Measurements from ENCODE around the gene PHYHIPL.

The PHYHIPL gene

DNA sequence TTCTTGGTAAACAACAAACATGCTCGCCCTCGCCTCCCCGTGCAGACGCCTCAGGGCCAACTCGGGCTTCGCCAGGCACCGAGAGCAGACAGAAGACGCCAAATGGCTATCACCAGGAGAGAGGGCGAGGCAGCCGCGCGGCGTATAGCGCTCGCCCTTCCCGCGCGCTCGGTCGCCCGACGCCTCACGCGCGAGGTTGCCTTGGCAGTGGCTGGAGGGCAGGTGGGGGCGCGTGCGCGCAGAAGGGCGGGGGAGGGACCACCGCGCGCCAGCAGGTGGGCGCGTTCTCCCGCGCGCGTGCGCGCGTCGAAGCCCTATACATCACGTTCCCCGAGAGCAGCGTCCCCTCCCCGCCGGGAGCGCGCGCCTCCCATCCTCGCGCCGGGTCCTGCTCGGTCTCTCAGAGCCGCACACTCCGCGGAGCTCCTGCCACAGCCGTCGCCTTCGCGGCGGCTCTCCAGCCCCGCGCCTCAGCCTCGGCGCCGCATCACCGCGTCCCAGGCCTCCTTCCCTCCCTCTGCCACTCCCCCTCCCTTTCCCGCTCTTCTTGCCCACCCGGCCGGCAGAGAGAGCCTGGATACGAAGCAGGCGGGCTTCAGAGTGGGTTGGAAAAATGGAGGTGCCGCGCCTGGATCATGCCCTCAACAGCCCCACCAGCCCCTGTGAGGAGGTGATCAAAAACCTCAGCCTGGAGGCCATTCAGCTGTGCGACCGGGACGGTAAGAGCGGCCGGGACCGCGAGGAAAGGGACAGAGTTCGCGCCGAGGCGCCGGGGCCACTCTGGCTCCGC, at the start of gene PHYHIPL:
Gene PHYHIPL, plus strand, starts transcription at position 403 of the 790 bp plus-strand sequence. Its CDS starts 211 bp downstream, at position 614.
- no peak for DNase-seq (ENCODE audit: extremely low read depth in 1 of 2, low read depth in 1 of 2)

GRCh38 chr10:59126991-59127390, 49.5 kb upstream of the PHYHIPL start:
- DNase-seq (ENCODE audit: extremely low read depth in 1 of 2, low read depth in 1 of 2) = no peak

- no peak for DNase-seq (ENCODE audit: extremely low read depth in 1 of 2, low read depth in 1 of 2)
Observed at GRCh38 chr10:59127991-59128390, 48.5 kb upstream of the PHYHIPL start.

GRCh38 chr10:59129867-59130266, 46.6 kb upstream of the PHYHIPL start:
- no peak for DNase-seq (ENCODE audit: extremely low read depth in 1 of 2, low read depth in 1 of 2)

DNA sequence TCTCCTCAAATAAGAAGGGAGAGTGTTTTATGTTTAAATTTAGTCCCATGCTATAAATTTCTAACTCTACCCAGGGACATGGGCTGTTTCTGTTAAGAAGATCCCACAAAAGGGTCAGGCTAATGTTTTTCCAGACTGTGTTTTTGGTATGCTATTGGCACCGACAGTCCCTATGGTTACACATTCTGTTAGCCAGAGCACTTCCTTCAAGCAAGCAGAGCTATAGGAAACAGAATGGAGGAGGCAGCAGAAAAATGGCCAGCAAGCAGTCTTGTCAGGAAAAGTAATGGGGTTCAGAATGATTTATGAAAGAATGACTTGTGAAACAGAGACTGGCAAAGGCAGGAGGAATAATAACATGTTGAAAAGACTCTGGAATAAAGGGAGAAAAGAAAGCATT, 44.8 kb upstream of the PHYHIPL start:
- no peak for DNase-seq (ENCODE audit: extremely low read depth in 1 of 2, low read depth in 1 of 2)

DNA sequence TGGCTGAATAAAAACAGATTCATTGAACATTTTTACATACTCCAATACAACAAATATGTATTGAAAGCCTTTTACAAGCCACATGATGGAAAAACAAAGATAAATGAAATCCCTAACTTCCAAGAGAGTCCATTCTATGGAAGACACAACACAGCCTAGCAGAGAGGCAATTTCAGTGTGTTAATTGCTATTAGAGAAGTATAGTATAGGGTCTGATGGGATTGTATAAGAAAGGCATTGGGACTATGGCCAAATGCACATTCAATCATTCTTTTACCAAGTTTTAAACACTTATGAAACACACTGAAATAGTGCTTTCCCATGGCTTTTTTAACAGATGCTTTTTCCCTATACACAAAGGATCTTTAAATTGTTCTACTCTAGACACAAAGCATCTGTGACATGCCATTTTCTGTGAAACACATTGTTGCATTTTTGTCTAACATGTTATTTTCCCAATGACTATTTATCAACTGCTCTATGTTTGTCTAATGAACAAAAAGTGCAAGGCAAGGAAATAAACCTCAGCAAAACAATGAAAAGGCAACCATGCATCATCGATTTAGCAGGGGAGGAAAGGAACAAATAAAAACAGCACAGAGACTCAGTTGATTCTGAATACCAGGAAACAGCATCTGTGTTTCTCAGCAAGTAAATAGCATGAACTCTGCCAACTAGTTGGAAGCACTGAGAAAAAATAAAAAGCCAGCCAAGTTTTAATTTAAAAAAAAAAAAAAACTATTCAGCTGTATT, 42.4 kb upstream of the PHYHIPL start:
- no peak for DNase-seq (ENCODE audit: extremely low read depth in 1 of 2, low read depth in 1 of 2)

DNA sequence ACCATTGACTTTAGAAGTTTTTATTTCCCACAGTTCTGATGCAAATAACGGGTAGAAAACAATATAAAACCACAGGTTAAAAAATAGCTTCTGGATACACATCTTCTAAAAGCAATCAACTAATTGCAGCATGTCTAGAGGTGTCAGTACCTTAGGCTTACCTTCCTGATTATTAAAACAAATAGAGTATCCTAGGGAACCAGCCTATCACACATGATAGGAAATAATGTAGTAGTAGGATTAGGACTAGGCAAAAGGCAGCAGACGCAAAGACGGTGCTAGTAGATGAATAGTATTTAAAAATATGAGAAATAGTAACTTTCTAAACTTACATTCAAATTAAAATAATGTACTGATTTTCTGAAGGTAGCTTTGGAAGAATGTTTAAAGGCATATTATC, 41.7 kb upstream of the PHYHIPL start:
- DNase-seq (ENCODE audit: extremely low read depth in 1 of 2, low read depth in 1 of 2) = no peak

DNA sequence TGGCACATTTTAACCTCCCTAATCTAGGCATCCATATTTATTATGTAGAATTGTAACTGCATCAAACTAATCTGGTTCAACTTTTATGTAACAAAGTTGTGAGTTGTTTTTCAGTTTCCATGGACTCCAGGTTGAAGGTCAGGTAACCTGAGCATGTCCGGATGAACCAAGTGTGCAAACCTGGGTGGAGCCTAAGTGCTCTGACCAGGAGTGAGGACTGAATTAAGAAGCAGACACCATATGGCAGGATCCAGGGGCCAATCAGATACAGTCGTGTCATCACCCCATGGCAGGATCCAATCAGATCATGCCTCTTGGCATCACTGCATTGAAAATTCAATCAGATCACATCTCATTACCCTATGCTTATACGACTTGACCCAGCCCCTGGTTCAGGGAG, 41.2 kb upstream of the PHYHIPL start:
- no peak for DNase-seq (ENCODE audit: extremely low read depth in 1 of 2, low read depth in 1 of 2)

- DNase-seq (ENCODE audit: extremely low read depth in 1 of 2, low read depth in 1 of 2) = no peak
Observed at GRCh38 chr10:59138052-59138451, 38.4 kb upstream of the PHYHIPL start.

GRCh38 chr10:59143544-59143943, 32.9 kb upstream of the PHYHIPL start:
- no peak for DNase-seq (ENCODE audit: extremely low read depth in 1 of 2, low read depth in 1 of 2)

DNA sequence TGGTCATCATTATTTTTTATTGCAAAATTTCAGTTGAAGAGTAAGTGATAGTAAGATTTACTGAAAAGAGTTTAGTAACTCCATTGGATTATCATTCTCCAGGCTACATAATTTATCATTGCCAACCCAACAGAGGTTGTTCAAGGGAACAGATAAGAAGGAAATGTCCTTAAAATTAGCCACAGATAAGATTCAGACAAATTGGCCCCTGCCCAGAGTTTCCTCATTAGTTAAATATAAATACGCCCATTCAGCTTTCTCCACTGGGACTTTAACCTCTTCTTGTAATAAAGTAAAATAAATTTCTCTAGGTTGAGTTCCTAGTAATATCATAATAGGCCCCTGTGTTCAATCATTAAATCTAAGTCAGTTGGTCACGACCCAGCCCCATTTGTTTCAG, 27.7 kb upstream of the PHYHIPL start:
- DNase-seq (ENCODE audit: extremely low read depth in 1 of 2, low read depth in 1 of 2) = no peak

DNA sequence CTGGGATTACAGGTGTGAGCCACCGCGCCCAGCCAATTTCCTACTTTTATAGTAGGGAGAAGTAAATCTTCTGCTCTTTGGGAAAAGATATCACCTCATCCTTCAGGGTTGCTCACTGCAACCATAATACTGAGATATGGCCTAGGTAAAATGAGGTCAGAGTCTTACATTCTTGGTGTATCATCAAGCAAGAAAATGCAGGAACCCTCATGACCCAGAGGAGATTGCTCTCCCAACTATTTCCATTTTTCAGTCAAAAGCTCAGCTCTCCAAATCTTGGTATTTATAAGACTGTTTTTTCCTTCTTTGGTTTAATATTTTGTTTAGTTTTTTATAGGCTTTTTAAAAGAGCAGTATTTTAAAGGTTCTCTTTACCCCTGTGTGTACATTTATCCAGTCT, 20.9 kb upstream of the PHYHIPL start:
- no peak for DNase-seq (ENCODE audit: extremely low read depth in 1 of 2, low read depth in 1 of 2)

GRCh38 chr10:59167512-59167911, 8.9 kb upstream of the PHYHIPL start:
- no peak for DNase-seq (ENCODE audit: extremely low read depth in 1 of 2, low read depth in 1 of 2)

DNA sequence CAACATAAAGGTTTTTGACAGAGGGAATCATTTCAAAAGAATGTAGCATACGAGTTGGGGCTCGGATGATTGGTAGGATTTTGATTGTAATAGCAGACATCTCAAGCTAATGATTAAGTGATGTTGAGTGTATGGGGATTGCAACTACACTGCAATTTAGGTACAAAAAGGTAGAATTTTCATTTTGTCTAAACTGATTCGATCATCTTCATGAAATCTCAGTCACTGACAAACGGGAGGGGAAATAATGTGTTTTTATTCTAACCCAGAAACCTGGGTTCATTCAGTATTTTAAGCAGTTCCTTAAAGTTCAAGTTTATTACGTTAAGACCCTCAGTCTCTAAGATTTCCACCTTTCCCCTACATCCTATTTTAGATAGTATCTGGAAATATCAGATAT, 3.9 kb upstream of the PHYHIPL start:
- no peak for DNase-seq (ENCODE audit: extremely low read depth in 1 of 2, low read depth in 1 of 2)

DNA sequence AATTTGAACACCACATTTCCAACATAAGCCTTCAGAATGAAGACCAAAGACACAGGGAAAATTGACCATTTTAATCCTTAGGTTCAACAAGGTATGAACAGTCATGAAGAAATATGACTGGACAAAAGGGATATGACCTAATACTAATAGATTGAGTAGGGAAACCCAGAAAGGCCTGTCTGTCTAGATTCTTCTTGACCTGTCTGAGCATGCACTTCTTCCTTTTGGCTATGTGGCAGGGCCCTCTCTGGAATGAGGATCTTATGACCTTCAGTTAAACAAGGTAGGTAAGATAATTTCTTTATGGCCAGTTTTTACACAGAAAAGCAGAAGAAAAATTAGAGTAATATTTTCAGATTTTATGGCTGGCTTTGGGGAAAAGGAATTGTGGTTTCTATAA, 3.0 kb upstream of the PHYHIPL start:
- no peak for DNase-seq (ENCODE audit: extremely low read depth in 1 of 2, low read depth in 1 of 2)

DNA sequence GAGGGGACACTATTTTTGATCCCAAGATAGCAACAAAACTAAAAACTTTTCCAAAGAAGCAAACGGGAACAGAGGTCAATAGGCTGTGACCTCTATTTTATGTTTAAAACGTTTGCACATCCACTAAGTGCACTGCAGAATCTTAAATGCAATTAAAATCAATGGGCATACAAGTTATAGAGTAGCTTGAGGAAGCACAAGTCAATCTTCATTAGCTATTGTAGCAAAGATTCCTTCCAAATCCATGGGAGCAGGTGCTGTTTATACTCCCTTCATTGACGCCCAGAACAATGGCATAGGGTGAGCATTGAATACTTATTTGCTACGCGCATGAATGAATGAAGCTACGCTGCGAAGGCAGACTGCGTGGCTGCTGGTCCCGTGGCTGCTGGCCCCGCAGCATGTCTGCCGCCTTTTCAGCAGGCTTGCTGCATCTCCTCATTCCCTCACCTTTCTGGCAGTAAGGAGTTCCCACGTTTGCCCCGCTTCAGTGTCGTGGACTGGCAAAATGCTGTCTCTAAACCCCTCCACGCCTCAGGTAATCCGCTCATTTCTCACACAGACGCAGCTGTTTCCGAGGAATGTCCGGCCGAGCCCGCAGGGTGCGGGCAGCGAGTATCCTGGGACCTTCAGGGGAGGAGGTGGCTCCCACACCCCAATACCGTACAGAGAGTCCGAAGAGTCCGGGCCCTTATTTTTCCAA, 754 bp upstream of the PHYHIPL start:
- DNase-seq (ENCODE audit: extremely low read depth in 1 of 2, low read depth in 1 of 2) = no peak

DNA sequence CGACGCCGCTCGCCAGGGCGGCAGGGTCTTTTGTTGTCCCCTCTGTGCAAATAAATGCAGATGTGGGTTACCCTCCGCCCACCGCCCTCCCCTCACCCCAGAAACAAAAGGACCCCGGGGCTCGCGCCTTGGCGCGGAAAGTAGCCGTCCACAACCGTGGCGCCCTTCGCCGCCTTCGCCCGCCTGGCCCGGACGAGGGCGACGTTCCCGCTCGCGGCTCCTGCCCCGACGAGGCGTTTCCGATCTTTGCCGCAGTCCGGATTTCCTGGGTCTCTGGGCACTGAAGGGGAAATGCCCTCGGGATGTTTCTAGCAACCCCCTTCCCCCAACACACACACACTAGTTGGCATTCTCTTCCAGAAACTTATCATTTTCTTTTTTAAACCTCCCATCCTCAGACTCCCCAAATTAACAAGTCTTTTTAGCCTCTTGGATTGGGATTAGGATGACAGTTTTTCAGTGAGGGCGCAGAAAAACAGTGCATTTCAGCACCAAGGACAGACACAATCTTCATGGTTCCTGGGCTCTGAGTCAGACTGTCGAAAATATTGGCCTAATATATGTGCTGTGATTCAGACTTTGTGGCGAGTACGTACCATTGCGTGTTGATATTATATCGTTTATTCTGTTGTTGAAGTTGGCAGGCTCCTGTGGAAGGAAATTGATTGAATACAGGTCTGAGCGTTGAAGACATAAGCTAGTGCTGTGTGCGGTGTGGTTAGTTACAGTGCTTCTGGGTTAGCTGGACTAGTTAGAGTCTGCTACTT, 771 bp downstream of the PHYHIPL start:
- DNase-seq (ENCODE audit: extremely low read depth in 1 of 2, low read depth in 1 of 2) = no peak

- DNase-seq (ENCODE audit: extremely low read depth in 1 of 2, low read depth in 1 of 2) = no peak
Observed at GRCh38 chr10:59177836-59178235, 1.4 kb downstream of the PHYHIPL start.

DNA sequence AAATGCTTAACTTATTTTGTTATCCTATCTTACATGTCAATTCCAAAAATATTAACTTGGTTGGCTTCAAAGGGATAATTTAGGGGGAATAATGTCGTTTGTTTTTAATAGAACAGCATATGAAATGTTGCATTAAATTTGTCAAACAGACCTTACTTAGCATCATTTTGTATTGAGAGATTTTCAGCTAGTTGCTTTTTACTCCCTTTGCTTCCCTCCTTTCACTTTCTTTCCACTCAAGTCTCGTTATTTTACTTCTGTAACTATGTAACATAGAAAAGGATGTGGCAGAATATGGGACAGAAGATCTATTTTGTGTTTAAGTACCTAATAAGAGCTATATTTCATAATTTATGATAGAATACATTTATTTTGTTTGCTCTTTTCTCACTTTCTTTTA, 2.6 kb downstream of the PHYHIPL start:
- no peak for DNase-seq (ENCODE audit: extremely low read depth in 1 of 2, low read depth in 1 of 2)

DNA sequence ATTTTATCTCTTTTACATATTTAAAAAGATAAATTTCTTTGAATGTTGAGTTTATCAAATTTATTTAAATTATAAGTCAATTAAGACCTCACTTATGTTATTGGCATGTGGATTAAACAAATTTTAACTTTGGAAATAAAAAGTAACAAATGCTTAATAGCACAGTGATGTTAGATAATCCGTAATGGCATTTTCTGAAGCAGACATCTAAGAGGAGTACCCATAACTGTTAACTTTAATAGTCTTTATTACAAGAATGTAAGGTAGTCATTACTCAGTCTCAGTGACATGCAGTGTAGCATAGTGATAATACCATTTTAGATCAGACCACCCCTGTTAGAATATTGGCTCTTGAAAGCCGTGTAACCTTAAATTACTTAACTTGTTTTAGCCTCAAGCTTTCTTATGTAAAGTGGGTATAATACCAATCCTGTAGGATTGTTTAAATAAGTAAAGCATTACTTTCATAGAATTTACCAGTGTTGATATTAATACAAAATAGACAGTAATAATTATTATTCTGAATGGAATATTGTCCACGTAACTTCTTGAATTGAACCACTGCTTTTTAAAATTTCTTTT, 4.3 kb downstream of the PHYHIPL start:
- no peak for DNase-seq (ENCODE audit: extremely low read depth in 1 of 2, low read depth in 1 of 2)

GRCh38 chr10:59181668-59182067, 5.2 kb downstream of the PHYHIPL start:
- DNase-seq (ENCODE audit: extremely low read depth in 1 of 2, low read depth in 1 of 2) = no peak
